ENCODE measurements around the gene SEC14L5.
"Not testable (repeated sequence)": the region's sequence is repeated elsewhere in the genome, so short reads cannot be mapped to it uniquely, and the experiment has no call there.

SEC14L5 gene

DNA sequence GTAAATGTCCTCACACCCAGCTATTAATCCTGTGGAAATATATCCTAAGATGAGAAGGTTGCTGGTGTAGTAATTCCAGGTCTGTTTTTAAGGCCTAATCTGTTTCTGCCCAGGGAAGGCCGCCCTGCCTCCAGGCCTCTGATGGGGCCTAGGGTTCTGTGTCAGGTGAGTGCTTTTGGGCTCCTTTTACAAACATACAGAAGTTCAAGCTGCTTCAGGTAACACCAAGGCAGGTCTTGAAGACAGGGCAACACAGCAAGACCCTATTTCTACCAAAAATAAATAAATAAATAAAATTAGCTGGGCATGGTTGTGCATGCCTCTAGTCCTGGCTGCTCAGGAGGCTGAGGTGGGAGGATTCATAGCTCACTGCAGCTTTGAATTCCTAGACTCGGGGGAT, 30.5 kb upstream of the SEC14L5 start:
- TF ChIP-seq, protein P1, sequence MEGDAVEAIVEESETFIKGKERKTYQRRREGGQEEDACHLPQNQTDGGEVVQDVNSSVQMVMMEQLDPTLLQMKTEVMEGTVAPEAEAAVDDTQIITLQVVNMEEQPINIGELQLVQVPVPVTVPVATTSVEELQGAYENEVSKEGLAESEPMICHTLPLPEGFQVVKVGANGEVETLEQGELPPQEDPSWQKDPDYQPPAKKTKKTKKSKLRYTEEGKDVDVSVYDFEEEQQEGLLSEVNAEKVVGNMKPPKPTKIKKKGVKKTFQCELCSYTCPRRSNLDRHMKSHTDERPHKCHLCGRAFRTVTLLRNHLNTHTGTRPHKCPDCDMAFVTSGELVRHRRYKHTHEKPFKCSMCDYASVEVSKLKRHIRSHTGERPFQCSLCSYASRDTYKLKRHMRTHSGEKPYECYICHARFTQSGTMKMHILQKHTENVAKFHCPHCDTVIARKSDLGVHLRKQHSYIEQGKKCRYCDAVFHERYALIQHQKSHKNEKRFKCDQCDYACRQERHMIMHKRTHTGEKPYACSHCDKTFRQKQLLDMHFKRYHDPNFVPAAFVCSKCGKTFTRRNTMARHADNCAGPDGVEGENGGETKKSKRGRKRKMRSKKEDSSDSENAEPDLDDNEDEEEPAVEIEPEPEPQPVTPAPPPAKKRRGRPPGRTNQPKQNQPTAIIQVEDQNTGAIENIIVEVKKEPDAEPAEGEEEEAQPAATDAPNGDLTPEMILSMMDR (IDR thresholded peaks at IDR 0.05; ENCODE audit: extremely low read depth, insufficient read depth, missing control alignments): no peak
- DNase-seq (ENCODE audit: low spot score): no peak
- in situ Hi-C loops (cut with MboI; ENCODE audit: low pct_unique_long_range_greater_than_20kb, low sequenced_read_pairs, unreplicated experiment): no loop called here

DNA sequence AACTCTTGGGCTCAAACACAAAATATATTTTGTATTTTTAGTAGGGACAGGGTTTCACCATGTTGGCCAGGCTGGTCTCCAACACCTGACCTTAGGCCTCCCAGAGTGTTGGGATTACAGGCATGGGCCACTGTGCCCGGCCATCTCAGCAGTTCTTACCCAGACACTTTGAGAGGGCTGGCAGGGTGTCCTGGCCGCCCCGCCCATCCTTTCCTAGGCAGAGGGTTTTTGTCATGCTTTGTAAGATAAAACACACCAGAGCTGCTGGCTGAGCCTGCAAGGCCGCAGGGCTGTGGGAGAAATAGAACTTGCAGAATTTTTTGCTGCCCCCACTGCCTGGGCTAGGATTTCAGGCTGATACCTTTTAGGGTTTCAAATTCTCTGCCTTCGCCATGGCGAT, 29.9 kb upstream of the SEC14L5 start:
- in situ Hi-C loops (cut with MboI; ENCODE audit: low pct_unique_long_range_greater_than_20kb, low sequenced_read_pairs, unreplicated experiment): no loop called here
- DNase-seq (ENCODE audit: low spot score): no peak
- TF ChIP-seq, protein P1 (IDR thresholded peaks at IDR 0.05; ENCODE audit: extremely low read depth, insufficient read depth, missing control alignments): no peak

DNA sequence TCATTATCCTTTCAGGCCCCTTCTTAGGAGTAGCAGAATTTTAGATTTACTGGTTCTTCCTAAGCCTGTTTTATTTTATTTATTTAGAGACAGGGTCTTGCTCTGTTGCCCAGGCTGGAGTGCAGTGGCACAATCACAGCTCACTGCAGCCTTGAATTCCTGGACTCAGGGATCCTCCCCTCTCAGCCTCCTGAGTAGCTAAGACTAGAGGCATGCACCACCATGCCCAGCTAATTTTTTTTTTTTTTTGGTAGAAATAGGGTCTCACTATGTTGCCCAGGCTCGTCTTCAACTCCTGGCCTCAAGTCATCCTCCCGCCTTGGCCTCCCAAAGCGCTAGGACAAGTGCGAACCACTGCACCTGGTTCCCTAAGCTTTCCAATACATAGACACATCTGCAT, 28.5 kb upstream of the SEC14L5 start:
- in situ Hi-C loops (cut with MboI; ENCODE audit: low pct_unique_long_range_greater_than_20kb, low sequenced_read_pairs, unreplicated experiment); DNase-seq (ENCODE audit: low spot score): not testable (repeated sequence)

DNA sequence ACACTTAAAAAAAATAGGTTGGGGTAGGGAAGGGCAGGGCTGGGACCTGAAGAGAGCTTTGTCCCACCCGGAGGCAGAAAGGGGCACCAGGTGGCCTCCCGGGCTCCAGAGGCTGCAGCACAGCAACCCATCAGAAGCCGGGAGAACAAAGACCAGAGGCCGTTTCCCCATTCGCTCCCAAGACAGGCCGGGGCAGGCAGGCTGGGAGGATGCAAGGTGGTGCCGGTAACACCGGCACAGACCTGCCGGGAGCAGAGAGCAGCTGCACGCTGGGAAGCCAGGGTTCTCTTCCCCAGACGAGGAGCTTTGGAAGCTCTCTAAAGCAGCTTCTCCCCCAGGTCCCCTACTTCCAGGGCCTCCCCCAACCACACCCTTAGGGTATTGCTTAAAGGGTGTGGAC, 26.7 kb upstream of the SEC14L5 start:
- in situ Hi-C loops (cut with MboI; ENCODE audit: low pct_unique_long_range_greater_than_20kb, low sequenced_read_pairs, unreplicated experiment): no loop called here
- no peak for DNase-seq (ENCODE audit: low spot score)
- TF ChIP-seq, protein P1 (IDR thresholded peaks at IDR 0.05; ENCODE audit: extremely low read depth, insufficient read depth, missing control alignments): no peak

DNA sequence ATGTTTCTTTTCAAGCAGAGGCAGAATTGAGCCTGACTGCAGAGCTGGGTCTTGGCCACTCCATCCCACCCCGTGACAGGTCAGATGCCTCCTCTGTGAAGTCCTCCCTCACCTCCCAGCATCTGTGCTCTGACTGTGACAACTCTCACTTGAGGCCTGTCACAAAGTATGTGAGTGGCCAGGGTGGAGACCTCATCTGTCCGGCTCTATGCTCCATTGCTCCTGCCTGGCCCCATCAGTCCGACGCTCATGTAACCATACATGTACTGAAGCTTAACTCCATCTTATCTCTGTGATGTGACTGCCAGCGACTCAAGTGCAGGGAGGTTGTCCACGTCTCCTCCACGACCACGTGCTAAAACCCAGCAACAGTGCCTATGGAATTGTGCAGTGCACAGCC, 24.7 kb upstream of the SEC14L5 start:
- TF ChIP-seq, protein P1 (IDR thresholded peaks at IDR 0.05; ENCODE audit: extremely low read depth, insufficient read depth, missing control alignments): no peak

DNA sequence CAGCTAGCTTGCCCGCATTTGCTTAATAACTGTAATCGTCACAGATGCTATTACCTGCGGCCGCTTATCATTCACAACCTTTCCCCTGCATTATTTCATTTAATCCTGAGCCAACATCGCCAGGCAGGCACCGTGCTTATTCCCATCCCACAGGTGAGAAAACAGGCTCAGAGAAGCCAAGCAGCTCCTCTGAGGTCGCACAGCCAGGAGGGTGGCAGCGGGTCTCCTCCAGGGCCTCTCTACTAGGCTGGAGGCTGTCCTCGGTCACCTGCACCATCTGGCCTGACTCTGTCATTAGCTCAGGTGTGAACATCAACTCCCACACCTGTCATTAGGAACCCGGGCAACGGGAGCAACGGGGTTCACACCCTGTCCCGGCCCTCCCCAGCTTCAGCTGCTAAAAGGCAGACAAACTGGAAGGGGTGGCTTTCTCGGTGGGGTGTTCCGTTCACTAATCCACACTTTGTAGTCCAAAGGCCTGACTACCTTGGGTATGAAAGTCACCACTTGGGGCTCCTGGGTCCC, 24.2 kb upstream of the SEC14L5 start:
- in situ Hi-C loops (cut with MboI; ENCODE audit: low pct_unique_long_range_greater_than_20kb, low sequenced_read_pairs, unreplicated experiment): no loop called here
- DNase-seq (ENCODE audit: low spot score): no peak
- TF ChIP-seq, protein P1 (IDR thresholded peaks at IDR 0.05; ENCODE audit: extremely low read depth, insufficient read depth, missing control alignments): no peak

More for the DNA sequence above, 24.7 kb upstream of the SEC14L5 start:
- DNase-seq (ENCODE audit: low spot score): no peak
- in situ Hi-C loops (cut with MboI; ENCODE audit: low pct_unique_long_range_greater_than_20kb, low sequenced_read_pairs, unreplicated experiment): no loop called here

DNA sequence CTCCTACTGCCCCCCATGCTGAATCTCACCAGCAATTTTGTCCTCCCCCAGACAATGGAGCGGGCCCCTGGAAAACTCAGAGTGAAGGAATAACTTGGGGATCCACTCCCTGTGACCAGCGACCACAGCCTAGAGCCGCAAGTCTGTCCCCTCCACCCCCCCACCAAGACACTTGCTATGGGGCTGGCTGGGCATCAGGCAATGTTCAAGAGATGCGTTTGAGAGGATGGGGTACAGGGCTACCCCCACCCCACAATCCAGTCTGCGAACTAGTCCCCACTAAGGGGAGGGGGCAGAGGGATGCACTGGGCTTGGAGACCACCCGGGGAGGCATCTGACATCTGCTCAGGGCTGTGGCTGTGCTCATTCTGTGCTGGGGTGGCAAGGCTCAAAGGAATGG, 23.5 kb upstream of the SEC14L5 start:
- in situ Hi-C loops (cut with MboI; ENCODE audit: low pct_unique_long_range_greater_than_20kb, low sequenced_read_pairs, unreplicated experiment): no loop called here
- TF ChIP-seq, protein P1 (IDR thresholded peaks at IDR 0.05; ENCODE audit: extremely low read depth, insufficient read depth, missing control alignments): no peak
- no peak for DNase-seq (ENCODE audit: low spot score)
